GM12874 (cell line): ENCODE data around the gene CYB5D1.

Source experiments
- TF ChIP-seq, protein P1 (sequence below): IDR thresholded peaks from 2 replicates; pipeline ENCODE4 v1.5.1; 2011; ENCODE audit warnings: low read depth, mild to moderate bottlenecking, control low read depth, low read length, moderate library complexity; ENCODE audit not compliant: insufficient read depth

Gene CYB5D1

DNA sequence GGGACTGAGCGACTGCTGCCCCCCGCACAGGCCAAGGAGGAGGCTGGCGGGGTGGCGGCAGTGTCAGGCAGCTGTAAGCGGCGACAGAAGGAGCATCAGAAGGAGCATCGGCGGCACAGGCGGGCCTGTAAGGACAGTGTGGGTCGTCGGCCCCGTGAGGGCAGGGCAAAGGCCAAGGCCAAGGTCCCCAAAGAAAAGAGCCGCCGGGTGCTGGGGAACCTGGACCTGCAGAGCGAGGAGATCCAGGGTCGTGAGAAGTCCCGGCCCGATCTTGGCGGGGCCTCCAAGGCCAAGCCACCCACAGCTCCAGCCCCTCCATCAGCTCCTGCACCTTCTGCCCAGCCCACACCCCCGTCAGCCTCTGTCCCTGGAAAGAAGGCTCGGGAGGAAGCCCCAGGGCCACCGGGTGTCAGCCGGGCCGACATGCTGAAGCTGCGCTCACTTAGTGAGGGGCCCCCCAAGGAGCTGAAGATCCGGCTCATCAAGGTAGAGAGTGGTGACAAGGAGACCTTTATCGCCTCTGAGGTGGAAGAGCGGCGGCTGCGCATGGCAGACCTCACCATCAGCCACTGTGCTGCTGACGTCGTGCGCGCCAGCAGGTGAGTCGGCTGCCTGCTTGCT, 8.6 kb upstream of the CYB5D1 start:
- TF ChIP-seq, protein P1, sequence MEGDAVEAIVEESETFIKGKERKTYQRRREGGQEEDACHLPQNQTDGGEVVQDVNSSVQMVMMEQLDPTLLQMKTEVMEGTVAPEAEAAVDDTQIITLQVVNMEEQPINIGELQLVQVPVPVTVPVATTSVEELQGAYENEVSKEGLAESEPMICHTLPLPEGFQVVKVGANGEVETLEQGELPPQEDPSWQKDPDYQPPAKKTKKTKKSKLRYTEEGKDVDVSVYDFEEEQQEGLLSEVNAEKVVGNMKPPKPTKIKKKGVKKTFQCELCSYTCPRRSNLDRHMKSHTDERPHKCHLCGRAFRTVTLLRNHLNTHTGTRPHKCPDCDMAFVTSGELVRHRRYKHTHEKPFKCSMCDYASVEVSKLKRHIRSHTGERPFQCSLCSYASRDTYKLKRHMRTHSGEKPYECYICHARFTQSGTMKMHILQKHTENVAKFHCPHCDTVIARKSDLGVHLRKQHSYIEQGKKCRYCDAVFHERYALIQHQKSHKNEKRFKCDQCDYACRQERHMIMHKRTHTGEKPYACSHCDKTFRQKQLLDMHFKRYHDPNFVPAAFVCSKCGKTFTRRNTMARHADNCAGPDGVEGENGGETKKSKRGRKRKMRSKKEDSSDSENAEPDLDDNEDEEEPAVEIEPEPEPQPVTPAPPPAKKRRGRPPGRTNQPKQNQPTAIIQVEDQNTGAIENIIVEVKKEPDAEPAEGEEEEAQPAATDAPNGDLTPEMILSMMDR: no peak

DNA sequence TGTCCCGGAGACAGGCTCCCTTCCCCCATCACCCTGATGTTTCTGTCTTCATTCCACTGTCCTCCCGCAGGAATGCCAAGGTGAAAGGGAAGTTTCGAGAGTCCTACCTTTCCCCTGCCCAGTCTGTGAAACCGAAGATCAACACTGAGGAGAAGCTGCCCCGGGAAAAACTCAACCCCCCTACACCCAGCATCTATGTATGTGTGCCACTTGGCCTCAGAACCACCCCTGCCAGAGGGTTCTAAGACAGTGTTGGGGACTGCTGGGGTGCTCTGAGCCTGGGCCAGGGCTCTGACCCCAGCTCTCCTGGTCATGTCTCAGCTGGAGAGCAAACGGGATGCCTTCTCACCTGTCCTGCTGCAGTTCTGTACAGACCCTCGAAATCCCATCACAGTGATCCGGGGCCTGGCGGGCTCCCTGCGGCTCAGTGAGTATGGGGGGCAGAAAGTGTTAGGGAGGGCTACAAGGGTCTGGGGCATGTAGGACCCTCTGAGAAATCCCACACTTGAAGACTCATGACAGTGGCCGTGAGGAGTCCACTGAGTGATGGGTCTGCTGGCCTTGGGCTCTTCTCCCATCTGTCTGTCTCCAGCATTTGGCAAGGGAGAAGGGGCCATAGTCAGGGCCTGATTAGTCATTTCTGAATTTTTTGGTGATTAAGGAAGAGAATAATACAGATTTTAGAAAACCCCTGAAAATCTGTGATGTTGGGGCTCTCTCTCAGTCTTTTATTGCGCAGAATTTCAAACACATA, 7.9 kb upstream of the CYB5D1 start:
- TF ChIP-seq, protein P1: no peak

DNA sequence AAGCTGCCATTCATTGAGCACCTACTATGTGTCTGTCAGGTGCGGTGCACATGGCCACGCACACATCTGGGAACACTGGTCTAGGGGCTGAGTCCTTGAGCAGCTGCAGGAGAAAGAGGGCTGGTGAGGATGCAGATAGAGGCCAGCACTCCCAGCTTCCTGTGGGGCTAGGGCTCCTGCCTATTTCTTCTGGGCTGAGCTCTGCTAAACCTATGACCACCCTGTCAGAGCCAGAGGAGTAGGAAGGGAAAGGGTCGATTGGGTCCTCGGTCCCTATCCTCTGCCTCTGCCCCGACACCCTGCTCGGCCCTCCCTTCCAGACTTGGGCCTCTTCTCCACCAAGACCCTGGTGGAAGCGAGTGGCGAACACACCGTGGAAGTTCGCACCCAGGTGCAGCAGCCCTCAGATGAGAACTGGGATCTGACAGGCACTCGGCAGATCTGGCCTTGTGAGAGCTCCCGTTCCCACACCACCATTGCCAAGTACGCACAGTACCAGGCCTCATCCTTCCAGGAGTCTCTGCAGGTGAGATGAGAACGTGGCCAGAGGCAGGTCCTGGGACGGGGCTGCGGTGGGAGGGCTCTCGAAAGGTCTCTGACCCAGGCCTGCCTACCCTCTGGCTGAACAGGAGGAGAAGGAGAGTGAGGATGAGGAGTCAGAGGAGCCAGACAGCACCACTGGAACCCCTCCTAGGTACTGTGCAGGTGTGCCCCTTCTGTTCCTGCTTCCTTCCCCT, 6.9 kb upstream of the CYB5D1 start:
- TF ChIP-seq, protein P1: no peak

DNA sequence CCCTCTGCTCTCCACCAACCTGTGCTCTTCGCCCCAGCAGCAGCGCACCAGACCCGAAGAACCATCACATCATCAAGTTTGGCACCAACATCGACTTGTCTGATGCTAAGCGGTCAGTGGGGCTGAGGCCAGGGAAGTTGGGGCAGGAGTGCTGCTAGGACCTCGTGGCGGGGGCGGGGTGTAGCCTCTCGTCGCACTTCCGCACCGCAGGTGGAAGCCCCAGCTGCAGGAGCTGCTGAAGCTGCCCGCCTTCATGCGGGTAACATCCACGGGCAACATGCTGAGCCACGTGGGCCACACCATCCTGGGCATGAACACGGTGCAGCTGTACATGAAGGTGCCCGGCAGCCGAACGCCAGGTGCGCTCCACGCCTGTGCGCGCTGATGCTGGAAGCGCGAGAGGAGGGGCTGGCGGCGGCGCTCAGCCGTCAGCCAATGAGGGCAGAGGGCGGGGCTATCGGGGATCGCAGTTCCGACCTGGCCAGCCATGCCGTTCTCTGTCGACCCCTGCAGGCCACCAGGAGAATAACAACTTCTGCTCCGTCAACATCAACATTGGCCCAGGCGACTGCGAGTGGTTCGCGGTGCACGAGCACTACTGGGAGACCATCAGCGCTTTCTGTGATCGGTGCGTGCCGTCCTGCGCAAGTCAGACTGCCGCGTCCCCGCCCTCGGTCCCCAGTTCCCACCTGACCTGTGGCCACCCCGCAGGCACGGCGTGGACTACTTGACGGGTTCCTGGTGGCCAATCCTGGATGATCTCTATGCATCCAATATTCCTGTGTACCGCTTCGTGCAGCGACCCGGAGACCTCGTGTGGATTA, 6.2 kb upstream of the CYB5D1 start:
- TF ChIP-seq, protein P1: peak; percentile 99

DNA sequence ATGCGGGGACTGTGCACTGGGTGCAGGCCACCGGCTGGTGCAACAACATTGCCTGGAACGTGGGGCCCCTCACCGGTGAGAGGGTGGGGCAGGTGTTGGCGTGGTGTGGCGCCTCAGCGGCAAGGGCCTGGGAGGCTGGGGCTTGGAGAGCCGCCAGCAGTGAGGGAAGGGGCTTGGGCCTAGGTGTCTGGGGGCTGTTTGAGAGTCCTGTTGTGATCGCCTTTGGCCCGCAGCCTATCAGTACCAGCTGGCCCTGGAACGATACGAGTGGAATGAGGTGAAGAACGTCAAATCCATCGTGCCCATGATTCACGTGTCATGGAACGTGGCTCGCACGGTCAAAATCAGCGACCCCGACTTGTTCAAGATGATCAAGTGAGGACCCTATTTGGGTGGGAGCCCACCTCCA, 5.5 kb upstream of the CYB5D1 start:
- TF ChIP-seq, protein P1: no peak

DNA sequence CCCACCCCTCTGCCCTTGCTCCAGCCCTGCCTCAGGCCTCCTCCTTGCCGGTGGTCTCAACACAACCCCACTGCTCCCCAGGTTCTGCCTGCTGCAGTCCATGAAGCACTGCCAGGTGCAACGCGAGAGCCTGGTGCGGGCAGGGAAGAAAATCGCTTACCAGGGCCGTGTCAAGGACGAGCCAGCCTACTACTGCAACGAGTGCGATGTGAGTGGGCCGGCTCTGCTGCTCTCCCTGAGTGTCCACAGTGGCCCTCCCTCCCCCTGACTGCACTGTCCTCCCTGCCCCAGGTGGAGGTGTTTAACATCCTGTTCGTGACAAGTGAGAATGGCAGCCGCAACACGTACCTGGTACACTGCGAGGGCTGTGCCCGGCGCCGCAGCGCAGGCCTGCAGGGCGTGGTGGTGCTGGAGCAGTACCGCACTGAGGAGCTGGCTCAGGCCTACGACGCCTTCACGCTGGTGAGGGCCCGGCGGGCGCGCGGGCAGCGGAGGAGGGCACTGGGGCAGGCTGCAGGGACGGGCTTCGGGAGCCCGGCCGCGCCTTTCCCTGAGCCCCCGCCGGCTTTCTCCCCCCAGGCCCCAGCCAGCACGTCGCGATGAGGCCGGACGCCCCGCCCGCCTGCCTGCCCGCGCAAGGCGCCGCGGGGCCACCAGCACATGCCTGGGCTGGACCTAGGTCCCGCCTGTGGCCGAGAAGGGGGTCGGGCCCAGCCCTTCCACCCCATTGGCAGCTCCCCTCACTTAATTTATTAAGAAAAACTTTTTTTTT, 4.7 kb upstream of the CYB5D1 start:
- TF ChIP-seq, protein P1: no peak

DNA sequence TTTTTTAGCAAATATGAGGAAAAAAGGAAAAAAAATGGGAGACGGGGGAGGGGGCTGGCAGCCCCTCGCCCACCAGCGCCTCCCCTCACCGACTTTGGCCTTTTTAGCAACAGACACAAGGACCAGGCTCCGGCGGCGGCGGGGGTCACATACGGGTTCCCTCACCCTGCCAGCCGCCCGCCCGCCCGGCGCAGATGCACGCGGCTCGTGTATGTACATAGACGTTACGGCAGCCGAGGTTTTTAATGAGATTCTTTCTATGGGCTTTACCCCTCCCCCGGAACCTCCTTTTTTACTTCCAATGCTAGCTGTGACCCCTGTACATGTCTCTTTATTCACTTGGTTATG, 4.1 kb upstream of the CYB5D1 start:
- TF ChIP-seq, protein P1: no peak
